SK-N-SH treated with all-trans-retinoic acid at 6 μM for 48 hours (cell line): ENCODE results near the gene PPM1H.

ENCODE experiments used
- ESRRG ChIP-seq: fragments of 250-450 bp; sonication (Bioruptor Pico); IDR thresholded peaks from 2 replicates; pipeline ENCODE4 v1.6.1; 2021; ENCODE audit warnings: mild to moderate bottlenecking
- PPARA ChIP-seq: fragments of 250-450 bp; sonication (Bioruptor Pico); IDR thresholded peaks from 2 replicates; pipeline ENCODE4 v1.5.0; 2020; ENCODE audit warnings: mild to moderate bottlenecking, borderline replicate concordance
- TOX ChIP-seq: fragments of 250-450 bp; sonication (Bioruptor Pico); IDR thresholded peaks from 2 replicates; pipeline ENCODE4 v1.8.0; 2021; ENCODE audit warnings: mild to moderate bottlenecking, moderate library complexity, borderline replicate concordance
- TSHZ2 ChIP-seq: fragments of 250-450 bp; sonication (Bioruptor Pico); IDR thresholded peaks from 2 replicates; pipeline ENCODE4 v1.5.0; 2020; ENCODE audit warnings: mild to moderate bottlenecking, moderate library complexity

- TF ChIP-seq TOX (CRISPR knock-in tag) = no peak
- no peak for TF ChIP-seq PPARA
- no peak for TF ChIP-seq TSHZ2
- TF ChIP-seq ESRRG (CRISPR knock-in tag) = no peak
These were observed 251.0 kb downstream of the PPM1H start for GRCh38 chr12:62683776-62684569.
